Sigmoid colon (tissue), 7 donors: ENCODE measurements around the gene SPACA6. TPM values are rescaled to one million over a fixed set of nuclear protein-coding genes. Genes with fewer than 3 reads are reported as not detected.

Source experiments
- DNase-seq: peaks from one replicate; pipeline ENCODE4 v3.0.0-alpha.2; 2019
- H3K27ac ChIP-seq, 4 donors: fragments of 200-600 bp; sonication (generic); one replicate each; pipeline ENCODE4 v1.5.1; 2016 to 2019; ENCODE audit warnings: mild to moderate bottlenecking in 1 of 4
- H3K27me3 ChIP-seq, 3 donors: fragments of 200-600 bp; sonication (generic); one replicate each; pipeline ENCODE4 v1.5.1; 2019; ENCODE audit warnings: mild to moderate bottlenecking in 1 of 3
- H3K36me3 ChIP-seq, 4 donors: fragments of 200-600 bp; sonication (generic); one replicate each; pipeline ENCODE4 v1.5.1; 2016 to 2019
- H3K4me1 ChIP-seq, 4 donors: fragments of 200-600 bp; sonication (generic); one replicate each; pipeline ENCODE4 v1.5.1; 2017 to 2019
- H3K4me3 ChIP-seq, 4 donors: fragments of 200-600 bp; sonication (generic); one replicate each; pipeline ENCODE4 v1.5.1; 2017 to 2019; ENCODE audit warnings: mild to moderate bottlenecking in 2 of 4, moderate library complexity in 1 of 4
- H3K9me3 ChIP-seq, 4 donors: fragments of 200-600 bp in 3 of 4; sonication (generic) in 3 of 4; one replicate each; pipeline versions ENCODE4 v1.5.1 to v1.6.1; 2013 to 2019
- EP300 ChIP-seq, 4 donors: sonication (generic); formaldehyde crosslinking; IDR thresholded peaks; one replicate each; pipeline ENCODE4 v1.6.1; 2017; ENCODE audit warnings: antibody characterized with exemption in 4 of 4
- POLR2A ChIP-seq, 2 donors: fragments of 450-650 bp; IDR thresholded peaks; one replicate each; pipeline ENCODE4 v1.6.1; 2016; ENCODE audit warnings: antibody characterized with exemption in 2 of 2, mild to moderate bottlenecking in 2 of 2, moderate library complexity in 2 of 2
- POLR2AphosphoS5 ChIP-seq, 4 donors: sonication (generic); formaldehyde crosslinking; IDR thresholded peaks; one replicate each; pipeline ENCODE4 v1.6.1; 2017; ENCODE audit warnings: antibody characterized with exemption in 4 of 4
- WGBS, 2 donors: extraction: QIAGEN DNeasy Blood & Tissue Kit; methylation state at CpG; one replicate each; pipeline ENCODE4 v1.1.7; 2013; 5-methylcytosine and 5-hydroxymethylcytosine counted together
- intact Hi-C: fragments of 100-400 bp; cut with DNase I; formaldehyde crosslinking; loops from one replicate; pipeline ENCODE4 v1.15.1; 2023
- polyA plus RNA-seq, 3 donors: library from polyadenylated mRNA; stranded (reverse); fragments of 200-250 nt; gene quantifications; one replicate each; pipeline ENCODE4 v1.2.3, GENCODE V29; 2013
- total RNA-seq, 4 donors: library from RNA; depleted of rRNA; stranded (reverse); fragments of >200 nt; gene quantifications; one replicate each; pipeline ENCODE4 v1.1.0, GENCODE V29; 2016
- TF ChIP-seq, protein P1 (sequence below), 4 experiments: fragments of 450-650 bp in 3 of 4; fragments of 200-600 bp in 1 of 4; IDR thresholded peaks; one replicate each; pipeline ENCODE4 v1.5.1; 2016 to 2019; ENCODE audit warnings: antibody characterized with exemption in 4 of 4, mild to moderate bottlenecking in 3 of 4, moderate library complexity in 2 of 4
- donor health status: healthy with polysubstance abuse.
- donor health status: Bipolar disorder and iron deficiency.
- donor health status: healthy.

Gene SPACA6
- total and polyA plus RNA-seq, 7 donors: 3.0 to 45.7 (median 21.4) TPM; not detected in 1

DNA sequence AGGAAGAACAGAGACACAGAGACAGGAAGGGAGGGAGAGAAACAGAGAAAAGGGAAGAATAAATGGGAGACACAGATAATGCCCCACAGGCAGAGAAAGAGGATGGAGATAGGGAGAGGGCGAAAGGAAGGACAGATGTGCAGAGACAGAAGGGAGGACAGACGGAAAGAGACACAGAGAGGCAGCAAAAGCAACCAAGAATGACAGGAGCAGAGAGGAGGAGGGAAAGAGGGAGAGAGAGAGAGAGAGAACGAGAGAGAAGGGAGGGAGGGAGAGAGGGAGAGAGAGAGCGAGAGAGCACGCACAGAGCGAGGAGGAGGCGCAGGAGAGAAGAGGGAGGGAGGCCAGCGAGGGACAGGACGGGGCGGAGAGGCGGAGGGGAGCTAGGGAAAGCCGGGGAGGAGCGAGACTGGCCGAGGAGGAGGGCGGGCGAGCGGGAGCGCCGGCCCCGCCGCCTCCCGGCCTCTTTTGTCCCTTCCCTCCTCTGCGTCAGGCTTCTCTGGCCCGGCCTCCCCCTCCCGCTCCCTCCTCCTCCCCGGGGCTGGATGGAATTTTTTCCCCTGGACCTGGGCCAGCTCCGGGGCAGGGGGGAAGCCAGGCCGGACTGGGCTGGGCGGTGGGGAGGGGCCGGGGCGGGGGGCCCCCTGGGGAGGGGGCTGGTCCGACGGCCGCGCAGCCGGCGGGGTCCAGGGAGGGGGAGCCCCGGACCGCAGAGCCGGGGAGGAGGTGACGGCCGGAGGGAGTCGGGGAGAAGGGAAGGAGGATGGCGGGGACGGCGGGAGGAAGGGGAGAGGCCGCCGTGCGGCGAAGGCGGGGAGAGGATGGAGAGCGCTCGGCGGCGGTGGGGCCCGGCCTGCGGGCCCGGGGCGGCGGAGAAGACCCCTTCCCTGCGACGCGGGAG lies 4.2 kb upstream of the SPACA6 start:
- 1 to 2% methylated on average over 63 of the region's 63 CpGs for WGBS, 2 donors
- peaks cover 0 to 44% (median 40%) of the 10 kb centered on the region in 4 donors for H3K4me1 ChIP-seq
- TF ChIP-seq POLR2A (IDR thresholded peaks at IDR 0.05): peak; percentile 53 to 56
- TF ChIP-seq EP300 (IDR thresholded peaks at IDR 0.05): peak in 1 of 4 donors; percentile 36
- TF ChIP-seq POLR2AphosphoS5 (IDR thresholded peaks at IDR 0.05): peak; percentile 76 to 86 (median 78)
- TF ChIP-seq, protein P1, sequence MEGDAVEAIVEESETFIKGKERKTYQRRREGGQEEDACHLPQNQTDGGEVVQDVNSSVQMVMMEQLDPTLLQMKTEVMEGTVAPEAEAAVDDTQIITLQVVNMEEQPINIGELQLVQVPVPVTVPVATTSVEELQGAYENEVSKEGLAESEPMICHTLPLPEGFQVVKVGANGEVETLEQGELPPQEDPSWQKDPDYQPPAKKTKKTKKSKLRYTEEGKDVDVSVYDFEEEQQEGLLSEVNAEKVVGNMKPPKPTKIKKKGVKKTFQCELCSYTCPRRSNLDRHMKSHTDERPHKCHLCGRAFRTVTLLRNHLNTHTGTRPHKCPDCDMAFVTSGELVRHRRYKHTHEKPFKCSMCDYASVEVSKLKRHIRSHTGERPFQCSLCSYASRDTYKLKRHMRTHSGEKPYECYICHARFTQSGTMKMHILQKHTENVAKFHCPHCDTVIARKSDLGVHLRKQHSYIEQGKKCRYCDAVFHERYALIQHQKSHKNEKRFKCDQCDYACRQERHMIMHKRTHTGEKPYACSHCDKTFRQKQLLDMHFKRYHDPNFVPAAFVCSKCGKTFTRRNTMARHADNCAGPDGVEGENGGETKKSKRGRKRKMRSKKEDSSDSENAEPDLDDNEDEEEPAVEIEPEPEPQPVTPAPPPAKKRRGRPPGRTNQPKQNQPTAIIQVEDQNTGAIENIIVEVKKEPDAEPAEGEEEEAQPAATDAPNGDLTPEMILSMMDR (IDR thresholded peaks at IDR 0.05): no peak
- intact Hi-C loops: loop anchor here (1.0 kb wide), 1 partner anchor 322 kb away; no protein-coding TSS in a partner anchor
- H3K36me3 ChIP-seq: peaks cover 0 to 10% (median 0%) of the 10 kb centered on the region in 4 donors
- H3K4me3 ChIP-seq: peak overlapping the region; percentile 89 to 97 (median 96)
- H3K27me3 ChIP-seq: no peaks in the 10 kb centered on the region
- no peaks in the 10 kb centered on the region for H3K9me3 ChIP-seq
- H3K27ac ChIP-seq: peak overlapping the region; percentile 98 to 100 (median 100)
- peak; percentile 97 for DNase-seq

DNA sequence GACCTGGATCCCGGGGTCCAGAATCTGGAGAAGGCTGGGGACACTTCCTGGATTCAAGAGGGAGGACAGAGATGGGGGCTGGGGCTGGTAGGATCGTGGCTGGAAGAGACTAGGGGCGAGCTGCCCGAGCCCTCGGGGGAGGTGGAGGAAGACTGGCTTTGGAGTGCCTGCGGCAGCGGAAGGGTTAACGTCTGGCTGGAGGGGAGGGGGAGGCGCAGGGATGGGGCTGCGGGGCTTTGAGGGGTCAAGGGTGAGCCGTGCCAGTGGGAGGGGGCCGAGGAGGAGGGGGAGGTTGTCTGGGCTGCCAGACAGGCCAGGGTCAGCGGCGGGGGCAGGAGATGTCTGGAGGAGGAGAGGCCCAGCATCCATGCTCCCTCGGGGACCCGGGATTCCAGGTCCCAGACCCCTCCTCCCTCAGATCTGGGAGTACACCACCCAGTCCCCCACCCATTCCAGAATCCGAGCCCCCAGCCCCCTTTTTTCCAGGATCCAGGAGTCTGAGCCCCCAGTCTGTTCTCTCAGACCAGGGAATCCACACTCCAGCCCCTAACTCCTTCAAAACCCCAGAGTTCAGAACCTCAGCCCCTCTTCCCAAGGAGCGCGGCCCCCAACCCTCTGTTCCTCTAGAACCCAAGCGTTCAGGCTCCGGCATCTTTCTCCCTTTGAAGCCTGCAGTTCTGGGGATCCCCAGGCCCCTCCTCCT lies 3.2 kb upstream of the SPACA6 start:
- H3K27me3 ChIP-seq: no peaks in the 10 kb centered on the region
- no peak for TF ChIP-seq EP300 (IDR thresholded peaks at IDR 0.05)
- TF ChIP-seq POLR2A (IDR thresholded peaks at IDR 0.05): no peak
- TF ChIP-seq POLR2AphosphoS5 (IDR thresholded peaks at IDR 0.05): no peak
- TF ChIP-seq, protein P1 (IDR thresholded peaks at IDR 0.05): no peak
- no peaks in the 10 kb centered on the region for H3K9me3 ChIP-seq
- H3K27ac ChIP-seq: peak overlapping the region; percentile 98 to 100 (median 100)
- H3K36me3 ChIP-seq: peaks cover 7 to 20% (median 8%) of the 10 kb centered on the region in 4 donors
- H3K4me3 ChIP-seq: peak overlapping the region; percentile 89 to 97 (median 96)
- intact Hi-C loops: loop anchor here (1.0 kb wide), 1 partner anchor 323 kb away; no protein-coding TSS in a partner anchor
- H3K4me1 ChIP-seq: peaks cover 0 to 48% (median 44%) of the 10 kb centered on the region in 4 donors
- 1 to 2% methylated on average over 21 of the region's 21 CpGs for WGBS, 2 donors
- peak; percentile 80 for DNase-seq

DNA sequence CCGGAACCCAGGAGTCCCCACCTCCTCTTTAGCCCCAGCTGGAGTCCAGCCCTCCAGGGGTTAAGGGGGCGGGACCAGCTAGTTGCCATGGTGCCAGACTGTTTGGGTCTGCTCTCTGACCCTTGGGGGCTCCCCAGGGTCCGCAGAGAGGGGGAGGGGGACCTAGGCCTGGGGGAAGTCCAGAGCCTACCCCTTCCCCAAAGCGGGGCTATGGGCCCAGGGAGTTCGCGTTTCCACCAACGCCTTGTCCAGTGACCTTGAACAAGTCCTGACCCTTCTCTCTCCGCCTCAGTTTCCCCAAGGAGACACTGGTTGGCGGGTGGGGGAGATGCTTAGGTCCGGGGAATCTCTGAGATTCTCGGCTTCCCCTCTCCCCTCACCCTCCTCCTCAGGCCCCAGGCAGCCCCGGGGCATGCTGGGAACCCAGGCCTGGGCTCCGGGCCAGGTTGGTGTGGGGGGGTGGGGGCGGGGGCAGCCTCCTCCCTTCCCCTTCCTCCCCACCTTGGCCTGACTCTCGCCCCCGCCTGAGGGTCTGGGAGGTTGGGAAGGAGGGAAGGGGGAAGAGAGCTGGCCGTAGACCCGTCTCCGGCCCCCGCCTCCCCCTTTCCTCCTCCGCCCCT lies 2.6 kb upstream of the SPACA6 start:
- WGBS, 2 donors: 5 to 7% methylated on average over 18 to 19 of the region's 21 CpGs
- Histone ChIP-seq H3K36me3 (peaks cover 7 to 27% (median 14%) of the 10 kb centered on the region in 4 donors), H3K4me3 (peak overlapping the region; percentile 89 to 97 (median 96)), H3K27ac (peak overlapping the region; percentile 98 to 100 (median 100)), H3K4me1 (peaks cover 0 to 49% (median 45%) of the 10 kb centered on the region in 4 donors), H3K9me3 (no peaks in the 10 kb centered on the region), H3K27me3 (no peaks in the 10 kb centered on the region)
- DNase-seq: peak; percentile 89
- TF ChIP-seq, protein P1 (IDR thresholded peaks at IDR 0.05): no peak
- TF ChIP-seq EP300 (IDR thresholded peaks at IDR 0.05): peak in 1 of 4 donors; percentile 26
- TF ChIP-seq POLR2AphosphoS5 (IDR thresholded peaks at IDR 0.05): peak; percentile 79 to 85 (median 82)
- peak in 1 of 2 donors; percentile 39 for TF ChIP-seq POLR2A (IDR thresholded peaks at IDR 0.05)
- intact Hi-C loops: loop anchor here (1.0 kb wide), 1 partner anchor 13 kb away; no protein-coding TSS in a partner anchor

DNA sequence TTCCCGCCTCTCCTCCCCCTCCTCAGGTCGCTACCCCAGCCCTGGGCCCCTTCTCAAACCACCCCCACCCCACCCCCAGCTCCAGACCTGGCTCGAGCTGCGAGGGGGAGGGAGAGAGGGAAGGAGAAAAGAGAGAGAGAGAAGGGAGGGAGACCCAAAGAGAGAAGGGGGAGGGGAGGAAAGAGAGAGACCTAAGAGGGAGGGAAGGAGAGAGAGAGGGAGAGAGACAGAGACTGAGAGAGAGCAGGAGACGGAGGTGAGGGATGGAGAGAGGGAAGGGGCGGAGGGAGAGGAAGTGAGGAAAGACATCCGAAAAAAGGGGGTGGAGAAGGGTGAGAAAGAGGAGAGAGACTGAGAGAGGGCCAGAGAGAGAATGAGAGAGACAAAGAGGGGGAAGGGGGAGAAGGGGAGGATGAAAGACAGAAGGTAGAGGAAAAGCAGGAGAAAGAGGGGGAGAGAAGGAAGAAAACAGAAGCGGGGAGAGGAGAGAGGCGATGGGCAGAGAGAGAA lies 2.0 kb upstream of the SPACA6 start:
- intact Hi-C loops: loop anchor here (1.0 kb wide), 1 partner anchor 12 kb away; no protein-coding TSS in a partner anchor
- Histone ChIP-seq H3K27me3 (no peaks in the 10 kb centered on the region), H3K4me1 (peaks cover 0 to 54% (median 45%) of the 10 kb centered on the region in 4 donors), H3K9me3 (no peaks in the 10 kb centered on the region), H3K4me3 (peak overlapping the region; percentile 89 to 97 (median 96)), H3K36me3 (peaks cover 7 to 29% (median 17%) of the 10 kb centered on the region in 4 donors), H3K27ac (peak overlapping the region; percentile 98 to 100 (median 100))
- no peak for DNase-seq
- 25 to 34% methylated on average over 8 to 9 of the region's 9 CpGs for WGBS, 2 donors
- TF ChIP-seq POLR2AphosphoS5 (IDR thresholded peaks at IDR 0.05): no peak
- TF ChIP-seq, protein P1 (IDR thresholded peaks at IDR 0.05): no peak
- TF ChIP-seq EP300 (IDR thresholded peaks at IDR 0.05): no peak
- TF ChIP-seq POLR2A (IDR thresholded peaks at IDR 0.05): no peak
